SK-N-DZ (cell line): ENCODE results near the gene ACOXL.
"Not testable (repeated sequence)": the region's sequence is repeated elsewhere in the genome, so short reads cannot be mapped to it uniquely, and the experiment has no call there.

Source experiments
- DNase-seq: peaks from one replicate; pipeline ENCODE4 v3.0.0-alpha.2; 2015; ENCODE audit warnings: low spot score

ACOXL gene

DNA sequence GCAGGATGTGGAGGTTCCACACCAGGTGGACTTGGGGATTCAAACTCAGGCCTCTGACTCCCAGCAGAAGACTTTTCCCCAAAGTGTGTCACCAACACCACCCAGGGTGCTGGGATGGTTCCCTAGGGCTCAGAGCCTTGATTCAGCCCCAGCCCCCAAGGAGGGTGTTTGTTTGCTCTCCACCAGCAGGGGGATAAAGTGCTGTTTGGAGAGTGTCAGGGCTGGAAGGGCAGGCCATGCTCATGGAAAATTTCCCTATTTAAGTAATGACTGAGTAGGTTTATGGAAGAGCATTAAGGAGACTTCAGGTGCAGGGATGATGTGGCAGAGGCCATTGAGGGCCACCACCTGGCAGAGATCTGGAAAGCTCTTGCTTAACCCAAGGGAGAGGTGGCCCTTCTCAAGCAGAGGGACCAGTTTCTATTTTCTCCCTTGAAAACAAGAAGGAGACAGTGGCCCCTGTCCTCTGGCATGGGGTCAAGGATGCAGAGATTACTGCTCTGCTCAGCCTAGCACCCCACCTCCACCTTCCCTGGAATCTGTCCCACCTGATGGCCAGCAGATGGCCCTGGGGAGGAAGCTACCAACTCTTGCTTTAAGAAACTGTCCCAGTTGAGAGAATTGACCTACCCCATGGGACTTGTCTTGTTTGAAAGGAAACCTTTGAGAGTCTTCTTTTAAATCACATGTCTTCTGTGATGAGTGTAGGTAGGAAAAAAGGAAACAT is 122.1 kb downstream of the ACOXL start:
- no peak for DNase-seq

DNA sequence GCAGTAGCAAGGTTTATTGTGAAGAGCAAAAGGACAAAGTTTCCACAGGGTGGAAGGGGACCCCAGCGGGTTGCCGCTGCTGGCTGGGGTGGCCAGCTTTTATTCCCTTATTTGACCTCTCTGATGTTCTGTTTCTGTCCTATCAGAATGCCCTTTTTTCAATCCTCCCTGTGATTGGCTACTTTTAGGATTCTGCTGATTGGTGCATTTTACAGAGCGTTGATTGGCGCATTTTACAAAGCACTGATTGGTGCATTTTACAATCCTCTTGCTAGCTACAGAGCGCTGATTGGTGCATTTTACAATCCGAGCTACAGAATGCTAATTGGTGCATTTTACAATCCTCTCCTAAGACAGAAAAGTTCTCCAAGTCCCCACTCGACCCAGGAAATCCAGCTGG is 123.5 kb downstream of the ACOXL start:
- not testable (repeated sequence) for DNase-seq

DNA sequence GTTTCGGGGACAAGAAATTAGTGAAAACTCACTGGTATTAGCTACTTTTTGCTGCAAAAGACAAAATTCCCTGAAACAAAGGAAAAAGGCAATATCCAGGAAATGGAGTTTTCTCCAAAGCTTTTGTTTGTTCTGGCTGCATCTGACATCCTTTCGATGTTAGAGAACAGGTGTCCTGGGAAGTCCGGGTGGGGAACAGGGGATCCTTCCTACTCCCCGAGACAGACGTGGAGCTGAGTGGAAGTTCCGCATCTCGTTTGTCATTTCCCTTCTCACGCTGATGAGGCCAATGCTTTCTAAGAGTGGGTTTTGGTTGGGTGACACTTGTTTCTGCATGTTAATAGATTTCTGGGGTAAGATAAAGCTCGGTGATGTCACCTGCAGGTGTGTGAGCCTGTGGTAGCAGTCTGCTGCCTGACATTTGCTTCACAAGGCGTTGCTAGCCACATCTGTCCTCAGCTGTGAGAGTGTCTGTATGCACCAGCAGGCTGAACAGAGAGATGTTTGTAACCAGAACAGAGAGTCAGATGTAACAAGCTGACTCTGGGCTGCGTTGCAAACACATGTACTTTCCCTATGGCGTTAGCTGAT is 125.9 kb downstream of the ACOXL start:
- no peak for DNase-seq

DNA sequence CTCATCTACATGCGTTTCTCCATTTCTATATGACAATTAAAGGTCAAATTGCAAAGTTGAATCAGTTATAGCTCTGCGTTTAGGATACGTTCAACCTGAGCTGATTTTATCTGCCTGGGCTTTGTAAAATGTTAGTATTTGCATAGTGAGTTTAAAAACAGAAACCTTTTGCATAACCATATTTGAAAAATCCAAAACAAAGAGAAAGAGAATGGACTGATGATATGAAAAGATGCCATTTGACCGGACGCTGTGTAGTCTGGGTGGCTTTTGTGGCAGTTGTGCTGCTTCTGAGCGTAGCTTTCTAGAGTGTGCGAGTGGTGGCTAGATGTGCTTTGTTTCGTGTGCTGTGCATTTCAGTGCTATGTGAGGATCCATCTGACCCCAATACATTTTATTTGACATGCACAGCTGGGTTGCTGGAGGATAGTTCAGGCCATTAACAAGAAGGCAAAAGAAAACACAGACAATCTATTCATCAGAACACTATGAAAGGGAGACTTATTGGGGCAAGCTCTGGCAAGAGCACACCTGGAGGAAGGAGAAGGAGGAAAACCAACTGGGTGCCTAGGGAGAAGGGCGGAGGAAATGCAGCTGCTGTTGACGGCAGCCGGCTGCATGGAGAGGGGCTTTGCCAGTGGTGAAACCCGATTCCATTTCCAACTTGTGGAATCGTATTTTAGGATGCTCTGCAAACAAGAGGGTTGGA is 126.8 kb downstream of the ACOXL start:
- DNase-seq, result no peak

DNA sequence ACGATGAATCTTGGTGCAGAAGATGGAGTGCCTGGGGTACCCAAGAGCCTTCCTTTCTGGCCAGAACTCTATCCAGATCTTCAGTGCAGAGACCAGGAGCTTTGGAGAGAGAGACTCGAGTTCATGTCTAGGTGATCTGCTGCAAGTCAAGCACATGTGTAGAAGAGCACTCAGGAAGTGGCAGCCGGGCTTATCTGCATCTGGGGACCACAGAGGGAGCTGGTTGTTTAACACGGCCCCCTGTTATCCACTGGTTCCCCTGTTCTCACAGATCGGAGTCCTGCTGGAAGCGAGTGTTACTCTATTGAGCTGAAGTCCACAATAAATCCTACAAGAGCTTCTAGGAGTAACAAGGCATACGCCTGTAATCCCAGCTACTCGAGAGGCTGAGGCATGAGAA is 128.3 kb downstream of the ACOXL start:
- DNase-seq, result no peak

DNA sequence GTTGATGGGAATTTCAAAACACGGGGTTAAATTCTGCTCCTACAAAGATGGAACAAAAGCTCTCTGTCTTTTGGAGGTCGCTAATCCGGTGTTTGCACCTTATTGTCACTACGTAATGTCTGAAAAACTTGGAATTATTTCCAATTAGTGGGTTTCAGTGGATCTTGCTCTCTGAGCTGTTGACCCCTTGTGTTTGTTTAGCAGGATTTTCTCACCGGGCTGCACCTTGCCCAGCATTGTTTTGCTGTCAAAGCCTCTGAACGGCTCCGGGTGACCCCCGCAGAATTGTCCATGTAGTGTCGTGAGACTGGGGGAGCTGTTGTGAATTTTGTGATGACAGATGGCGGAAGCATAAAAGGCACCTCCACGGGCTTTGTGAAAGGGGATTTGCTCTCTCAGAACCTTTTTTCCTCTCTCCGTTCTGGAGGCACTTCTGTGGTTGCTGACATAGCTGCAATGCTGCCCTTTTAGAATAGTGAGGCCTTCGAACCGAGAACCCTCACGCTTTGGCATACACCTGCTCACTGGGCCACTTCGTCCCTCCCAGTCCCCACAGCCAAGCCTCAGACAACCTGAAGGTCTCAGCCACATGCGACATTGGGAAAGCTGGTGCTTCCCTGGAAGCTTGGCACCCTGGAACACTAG is 129.4 kb downstream of the ACOXL start:
- no peak for DNase-seq

DNA sequence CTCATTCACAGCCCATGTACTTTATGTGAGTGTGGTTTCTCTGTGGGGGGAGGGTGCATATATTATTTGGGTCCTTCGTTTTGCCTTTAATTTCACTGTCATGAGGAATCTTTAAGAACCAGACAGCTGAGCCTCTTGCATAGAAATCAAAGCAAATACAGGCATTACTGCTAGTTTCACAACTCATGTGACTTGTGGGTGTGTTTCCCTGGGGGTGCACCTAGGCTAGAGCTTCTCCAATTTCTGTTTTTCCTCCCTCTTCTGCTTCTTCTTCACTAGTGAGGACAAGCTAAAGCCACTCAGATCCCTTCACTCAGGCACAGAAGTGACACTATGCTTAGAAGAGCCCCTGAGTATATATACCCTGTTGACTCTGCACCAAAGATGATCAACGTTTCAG is 131.4 kb downstream of the ACOXL start:
- DNase-seq, result no peak

DNA sequence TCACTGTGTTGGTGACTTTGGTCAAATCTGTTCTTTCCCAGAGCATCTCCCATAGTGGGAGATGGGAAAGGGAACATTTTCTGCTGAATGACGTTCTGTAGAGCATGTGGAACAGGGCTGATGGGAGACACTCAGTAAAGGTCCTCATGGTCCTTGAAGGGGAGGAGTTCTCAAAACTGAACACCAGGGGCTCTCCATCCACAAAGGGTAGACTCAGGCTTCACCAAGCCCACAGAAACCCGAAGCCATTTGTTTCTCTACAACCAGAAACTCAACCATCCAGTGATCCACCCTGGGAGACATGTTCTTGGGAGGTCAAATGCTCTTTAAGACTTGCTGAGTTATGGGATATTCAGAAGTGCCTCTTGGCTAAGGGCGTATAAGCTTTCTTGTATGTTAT is 131.8 kb downstream of the ACOXL start:
- no peak for DNase-seq

DNA sequence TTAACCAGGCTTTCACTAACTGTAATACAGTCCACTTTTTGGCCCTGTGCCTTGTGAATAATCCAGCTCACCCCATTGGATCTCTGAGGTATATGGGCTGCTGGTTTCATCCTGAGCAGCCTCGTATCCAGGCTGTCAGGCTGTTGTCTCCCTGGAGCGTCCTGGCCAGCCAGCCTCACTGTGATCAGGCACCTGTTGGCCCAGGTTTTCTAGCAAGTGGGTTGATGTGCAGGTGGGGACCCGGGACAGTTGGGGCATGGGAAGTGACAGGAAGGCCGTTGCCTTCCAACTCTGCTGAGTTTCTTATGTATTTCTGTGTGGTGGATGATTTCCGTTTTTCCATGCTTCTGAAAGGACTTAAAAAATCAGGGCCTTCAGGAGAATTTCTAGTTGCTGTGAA is 132.4 kb downstream of the ACOXL start:
- no peak for DNase-seq

DNA sequence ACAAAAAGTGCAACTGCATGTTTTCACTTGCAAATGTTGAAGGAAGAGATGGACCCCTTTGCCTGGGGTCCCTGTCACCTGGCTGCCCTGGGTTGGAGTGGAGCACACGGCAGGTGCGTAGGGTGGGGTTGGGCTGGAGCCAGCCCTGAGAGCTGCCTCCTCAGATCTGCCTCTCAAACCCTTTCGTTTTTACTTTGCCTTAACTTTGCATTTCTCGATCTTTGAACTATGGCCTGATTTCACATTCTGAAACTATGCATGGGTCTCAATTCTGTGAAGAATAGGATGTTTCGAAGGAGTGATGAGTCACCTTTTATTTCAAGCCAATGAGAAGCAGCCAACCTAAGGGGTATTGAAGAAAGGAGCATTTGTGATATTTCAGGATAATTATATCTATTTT is 132.8 kb downstream of the ACOXL start:
- DNase-seq, result no peak

DNA sequence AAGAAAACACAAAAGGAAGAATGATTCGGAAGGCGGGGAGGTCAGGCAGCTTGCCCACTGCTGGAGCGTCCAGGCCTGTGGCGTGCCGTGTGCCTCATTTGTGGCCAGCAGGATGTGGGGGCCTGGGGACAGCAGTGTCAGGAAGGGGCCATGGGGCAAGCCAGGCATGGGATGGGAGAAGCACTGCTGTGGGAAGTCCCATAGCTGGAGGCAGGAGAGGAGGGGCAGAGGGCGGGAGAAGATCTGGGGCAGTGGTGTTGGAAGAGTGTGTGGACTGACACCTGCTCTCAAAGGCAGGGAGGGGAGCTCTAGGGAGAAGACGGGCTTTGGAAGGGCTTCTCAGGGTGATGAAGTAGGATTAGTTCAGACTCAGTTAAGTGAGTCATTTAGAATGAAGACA is 133.7 kb downstream of the ACOXL start:
- DNase-seq, result no peak

DNA sequence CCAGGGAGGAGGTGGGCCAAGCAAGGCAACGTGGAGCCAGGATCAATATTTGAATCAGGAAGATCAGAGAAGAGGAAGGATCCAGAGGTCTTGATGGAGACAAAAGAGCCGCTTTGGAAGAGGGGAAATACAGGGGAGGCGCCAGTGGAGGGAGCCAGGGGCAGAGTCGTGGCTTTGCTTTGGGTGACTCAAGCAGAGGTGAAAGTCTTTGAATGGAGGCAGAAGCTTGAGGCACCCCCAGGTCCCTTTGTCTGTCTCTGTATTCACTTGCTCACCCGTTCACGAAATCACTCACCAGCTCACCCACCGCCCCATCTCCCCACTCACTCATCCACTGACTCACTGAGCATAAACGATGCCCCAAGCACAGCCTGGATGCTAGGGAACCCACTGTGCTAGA is 134.1 kb downstream of the ACOXL start:
- no peak for DNase-seq

DNA sequence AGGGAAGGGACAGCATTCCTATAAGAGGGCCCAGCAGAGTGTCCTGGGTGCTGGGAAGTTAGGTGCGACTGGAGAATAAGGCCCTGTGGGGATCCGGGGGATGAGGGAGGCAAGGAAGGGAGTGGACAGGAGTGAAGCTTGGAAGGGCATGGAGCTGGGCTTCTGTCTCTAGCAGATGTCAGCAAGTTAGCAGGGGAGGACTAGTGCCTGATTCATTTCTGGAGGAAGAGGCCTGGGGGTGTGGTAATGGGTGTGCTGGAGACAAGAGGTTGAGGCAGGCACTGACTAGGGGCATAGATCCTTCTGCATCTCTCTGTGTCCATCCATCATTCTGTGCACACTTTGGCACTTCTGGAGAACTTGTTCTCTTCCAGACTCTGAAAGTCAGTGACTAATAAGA is 134.7 kb downstream of the ACOXL start:
- DNase-seq, result no peak

DNA sequence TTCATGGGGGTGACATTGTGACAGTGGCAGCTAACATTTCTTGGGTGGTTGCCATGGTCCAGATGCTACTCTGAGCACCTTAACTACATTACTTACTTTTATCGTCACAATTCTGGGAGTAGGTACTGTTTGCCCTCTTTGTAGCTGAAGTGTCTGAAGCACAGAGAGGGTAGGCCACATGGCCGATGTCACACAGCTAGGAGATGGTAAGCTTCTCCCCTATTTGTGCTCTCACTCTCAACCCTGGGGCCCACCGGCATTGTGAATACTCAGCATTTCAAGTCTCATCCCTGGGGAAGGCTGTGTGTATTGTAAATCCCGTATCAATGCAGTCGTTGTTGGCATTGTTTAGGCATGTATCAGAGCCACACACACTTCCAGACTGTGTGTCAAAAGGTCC is 136.6 kb downstream of the ACOXL start:
- DNase-seq, result no peak

DNA sequence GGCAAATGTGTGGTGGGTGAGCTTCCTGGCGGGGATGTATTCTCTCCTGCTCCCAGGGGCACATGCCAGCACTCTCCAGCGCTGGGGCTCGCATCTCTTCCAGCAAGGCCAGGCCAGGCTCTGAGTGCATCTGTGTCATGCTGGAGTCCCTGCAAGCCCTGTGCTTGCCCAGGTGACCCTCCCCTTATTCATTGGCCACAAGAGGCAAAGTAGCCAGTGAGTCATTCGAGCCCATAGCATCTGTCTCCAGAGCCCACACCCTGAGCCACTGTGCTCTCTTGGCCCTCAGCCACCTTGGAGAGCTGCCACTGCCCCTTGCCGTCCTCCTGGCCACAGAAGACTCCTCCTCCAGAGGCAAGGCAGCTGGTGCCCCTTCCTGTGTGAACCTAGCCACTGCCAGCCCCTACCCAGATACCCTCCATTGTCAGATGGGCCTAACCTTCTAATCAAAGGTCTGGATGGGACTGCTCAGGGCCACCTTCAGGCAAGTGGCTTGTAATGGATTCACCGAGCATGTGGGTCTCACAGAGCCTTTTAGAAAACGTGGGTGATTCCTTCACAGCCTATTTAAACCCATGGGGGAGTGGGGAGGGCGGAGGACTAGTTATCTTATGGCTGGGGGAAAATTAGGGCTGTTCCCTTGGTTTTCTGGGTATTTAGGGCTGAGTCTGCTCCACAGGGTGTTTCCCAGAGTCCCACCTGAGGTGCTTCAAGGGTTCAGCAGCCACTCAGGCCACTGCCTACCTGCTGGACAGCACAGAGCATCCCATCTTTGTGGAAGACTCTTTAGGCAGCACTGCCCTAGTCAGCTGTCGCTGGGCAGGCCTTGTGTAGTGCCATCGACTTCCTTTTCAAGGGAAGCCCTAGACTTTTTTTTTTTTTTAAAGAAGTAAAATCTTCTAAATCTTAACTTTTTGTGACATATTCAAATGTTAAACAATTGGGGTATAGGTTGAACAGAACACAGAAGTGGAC is 137.4 kb downstream of the ACOXL start:
- DNase-seq, result no peak

DNA sequence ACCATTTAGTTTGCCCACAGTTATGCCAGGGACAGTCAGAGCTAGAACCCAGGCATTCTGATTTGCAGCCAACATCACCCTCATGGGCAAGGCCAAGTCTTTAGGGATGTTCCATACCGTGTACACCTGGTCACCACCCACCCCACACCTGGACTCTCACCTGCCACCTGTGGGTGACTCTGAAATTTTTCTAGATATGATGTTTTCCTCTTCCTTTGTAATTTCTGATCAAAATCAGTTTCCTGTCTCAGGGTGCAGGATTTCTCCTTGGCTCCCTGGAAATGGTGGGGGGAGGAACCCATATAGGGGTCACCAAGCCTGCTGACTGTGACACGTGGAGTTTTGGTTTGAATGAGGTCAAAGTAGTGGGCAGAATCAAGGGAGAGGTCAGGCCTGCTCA is 138.2 kb downstream of the ACOXL start:
- no peak for DNase-seq

DNA sequence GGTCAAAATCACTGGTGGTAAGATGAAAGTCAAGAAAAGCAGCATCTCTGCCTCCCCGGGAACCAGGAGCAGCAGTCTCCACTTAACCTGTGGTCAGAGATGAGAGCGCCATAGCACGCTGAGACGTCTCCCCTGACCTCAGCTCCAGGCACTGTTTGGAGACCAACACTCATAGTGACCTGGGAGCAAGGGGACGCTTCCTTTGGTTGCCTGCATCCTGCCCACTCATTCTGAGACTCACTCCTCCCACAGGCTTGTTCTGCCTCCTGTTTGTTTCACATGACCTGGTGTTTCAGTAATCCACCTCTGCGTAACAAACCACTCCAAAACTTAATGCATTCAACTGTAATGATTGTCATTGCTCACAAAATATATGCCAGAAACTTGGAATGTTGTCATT is 139.3 kb downstream of the ACOXL start:
- DNase-seq, result no peak

DNA sequence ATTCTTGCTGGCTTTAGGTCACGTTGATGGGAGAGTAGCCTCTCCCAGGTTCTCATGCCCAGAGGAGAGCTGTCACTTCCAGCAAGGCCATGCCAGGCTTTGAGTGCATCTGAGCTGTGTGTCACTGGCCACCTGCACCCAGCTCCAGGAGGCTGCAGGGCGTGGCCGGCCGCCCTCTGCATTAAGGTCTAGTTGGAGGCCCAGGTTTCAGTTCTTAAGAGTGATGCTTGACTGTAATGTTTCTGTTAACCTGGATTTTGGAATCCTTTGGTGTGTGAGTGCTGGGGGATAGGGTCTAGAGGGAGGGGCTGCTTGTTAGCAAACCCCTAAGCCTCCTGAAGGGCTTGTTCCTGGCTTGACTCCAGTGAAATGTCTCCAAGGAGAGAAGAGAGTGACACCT is 140.1 kb downstream of the ACOXL start:
- no peak for DNase-seq

DNA sequence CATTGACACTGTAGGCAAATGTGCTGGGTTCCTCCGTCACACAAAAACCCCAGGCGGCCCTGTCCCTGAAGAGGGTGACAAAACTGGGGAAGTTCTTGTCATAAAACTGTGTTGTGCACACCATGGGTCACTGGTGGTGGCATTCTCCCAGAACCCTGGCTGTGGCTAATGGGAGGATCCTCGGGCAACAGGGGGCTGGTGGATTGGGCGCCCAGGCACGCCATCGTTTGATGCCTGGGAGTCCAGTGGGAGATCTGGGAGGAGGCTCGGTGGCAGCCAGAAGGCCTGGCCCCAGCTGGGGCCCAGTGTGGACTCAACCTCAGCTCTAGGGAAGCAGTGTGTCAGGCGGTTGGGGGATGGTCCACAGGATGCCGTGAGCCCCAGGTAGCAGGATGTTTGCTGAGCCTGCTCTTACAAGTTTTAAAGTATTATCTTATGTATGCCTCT is 140.7 kb downstream of the ACOXL start:
- no peak for DNase-seq

DNA sequence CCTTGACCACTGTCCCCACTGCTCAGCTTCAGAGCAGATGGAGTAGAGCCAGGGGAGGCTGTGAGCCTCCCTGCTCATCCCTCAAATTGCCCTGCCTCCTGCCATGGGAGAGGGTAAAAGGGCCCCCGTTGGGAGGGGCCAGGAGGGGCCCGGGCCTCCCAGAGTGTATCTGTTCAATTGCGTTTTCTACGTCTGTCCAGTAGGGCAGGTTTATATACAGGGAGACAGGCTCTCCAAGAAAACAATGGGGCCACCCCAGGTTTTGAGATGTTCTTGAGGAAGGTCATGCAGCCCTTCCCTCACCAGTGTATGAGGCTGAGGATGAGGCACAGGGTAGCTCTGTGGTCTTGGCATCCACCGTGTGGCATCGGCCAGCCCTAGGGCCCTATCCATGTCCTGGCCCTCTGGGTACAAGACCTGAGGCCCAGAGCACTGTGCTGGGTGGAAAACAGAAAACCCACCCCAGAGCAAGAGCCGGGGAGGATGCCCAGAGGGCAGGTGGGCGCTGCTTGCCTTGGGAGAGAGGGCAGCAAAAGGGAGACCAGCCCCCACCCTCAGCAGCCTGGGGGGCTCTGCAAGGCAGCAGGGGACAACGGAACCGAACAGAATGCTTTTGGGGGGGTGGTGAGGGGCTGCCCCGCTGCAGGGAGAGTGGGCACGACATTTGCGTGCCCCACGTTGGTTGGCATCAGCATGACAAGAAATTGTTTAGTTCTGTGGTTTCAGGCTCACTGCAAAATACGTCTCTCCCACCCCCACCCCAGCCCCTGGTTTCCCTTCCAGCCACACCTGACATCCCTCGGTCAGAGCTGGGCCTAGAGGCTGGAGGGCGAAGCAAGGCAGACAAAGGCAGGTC is 141.5 kb downstream of the ACOXL start:
- DNase-seq, result no peak
